NCI-H524 treated with DMSO at 0.1 percent for 48 hours (cell line): Measurements from ENCODE around the gene USP20.

Source experiments
- DNase-seq: peaks from one replicate; lab custom pipeline; 2025; lab: John Stamatoyannopoulos, UW

Gene USP20

DNA sequence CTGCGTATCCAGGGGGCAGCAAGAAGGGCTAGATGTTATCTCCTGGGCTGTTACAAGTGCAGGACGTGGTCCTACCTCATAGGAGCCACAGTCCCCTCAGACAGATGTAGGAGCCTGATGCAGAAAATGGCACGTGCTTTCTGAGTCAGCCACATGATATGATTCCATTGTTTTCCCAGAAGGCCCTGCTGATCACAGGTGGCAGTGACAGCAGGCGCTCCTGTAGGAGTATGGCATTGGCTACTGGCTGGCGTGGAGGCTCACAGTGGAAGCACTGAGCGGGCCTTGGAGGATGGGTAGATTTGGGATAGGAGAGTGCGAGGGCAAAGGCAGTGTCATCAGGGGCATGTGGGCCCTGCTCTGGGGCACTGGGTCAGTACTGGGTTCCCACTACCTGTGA is 21.9 kb downstream of the USP20 start:
- no peak for DNase-seq

DNA sequence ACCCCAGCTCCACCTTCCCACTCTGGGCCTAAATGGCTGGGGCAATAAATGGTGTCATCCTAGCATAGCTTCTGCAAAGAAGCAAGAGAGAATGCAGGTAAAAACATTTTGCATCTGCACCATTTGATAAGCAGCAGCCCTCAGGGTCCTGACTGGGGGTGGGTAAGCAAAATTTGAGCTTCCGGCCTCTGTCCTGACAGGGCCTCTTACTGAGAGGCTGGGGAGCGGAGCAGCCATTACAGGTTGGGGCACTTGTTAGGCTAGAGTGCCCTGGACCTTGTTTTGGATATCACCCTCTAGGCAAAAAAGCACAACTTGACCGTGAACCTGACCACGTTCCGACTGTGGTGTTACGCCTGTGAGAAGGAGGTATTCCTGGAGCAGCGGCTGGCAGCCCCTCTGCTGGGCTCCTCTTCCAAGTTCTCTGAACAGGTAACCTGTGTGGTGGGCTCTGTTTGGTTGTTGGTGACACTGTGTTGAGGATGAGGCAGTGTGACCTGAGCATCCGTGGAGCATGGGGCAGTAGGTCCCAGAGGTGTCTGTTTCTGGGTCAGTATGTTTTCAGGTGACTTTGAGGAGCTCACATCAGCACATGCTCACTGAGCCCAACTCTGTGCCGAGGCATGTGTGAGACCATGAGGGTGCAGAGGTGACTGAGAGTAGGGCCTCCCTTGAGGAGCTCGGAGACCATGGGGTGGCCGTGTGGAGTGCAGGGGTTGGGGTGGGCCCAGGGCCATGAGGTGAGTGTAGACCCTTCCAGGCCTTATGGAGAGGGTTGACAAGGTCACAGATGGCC is 23.1 kb downstream of the USP20 start:
- no peak for DNase-seq

DNA sequence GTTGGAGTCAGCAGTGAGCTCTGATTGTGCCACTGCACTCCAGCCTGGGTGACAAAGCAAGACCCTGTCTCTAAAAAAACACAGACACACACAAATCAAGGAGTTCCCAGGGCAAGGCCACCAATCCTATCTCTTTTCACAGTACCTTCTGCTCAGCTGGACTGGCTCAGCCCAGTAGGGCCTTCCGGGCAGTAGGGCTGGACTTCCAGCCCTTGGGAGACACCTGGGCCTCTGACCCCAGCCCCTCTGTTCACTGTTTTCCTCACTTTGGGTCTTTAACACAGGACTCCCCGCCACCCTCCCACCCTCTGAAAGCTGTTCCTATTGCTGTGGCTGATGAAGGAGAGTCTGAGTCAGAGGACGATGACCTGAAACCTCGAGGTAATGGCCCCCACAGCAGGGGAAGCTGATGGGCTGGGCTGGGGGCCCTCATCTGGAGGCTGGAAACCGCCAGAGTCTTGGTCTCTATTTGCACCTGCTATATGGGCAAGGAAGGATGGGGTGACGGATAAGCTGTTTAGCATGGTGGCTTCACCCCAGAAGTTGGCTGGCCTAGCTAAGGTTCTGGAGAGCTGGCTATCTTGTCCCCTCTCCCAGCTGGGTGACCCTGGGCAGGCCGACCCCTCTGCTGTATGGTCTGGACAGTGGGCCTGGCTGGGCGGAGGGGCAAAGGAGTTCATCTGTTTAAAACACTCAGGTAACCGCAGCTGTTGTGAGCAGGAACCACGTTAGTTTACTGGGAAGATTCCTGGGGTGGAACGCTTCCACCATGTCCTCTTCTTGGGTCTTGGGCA is 25.6 kb downstream of the USP20 start:
- no peak for DNase-seq

DNA sequence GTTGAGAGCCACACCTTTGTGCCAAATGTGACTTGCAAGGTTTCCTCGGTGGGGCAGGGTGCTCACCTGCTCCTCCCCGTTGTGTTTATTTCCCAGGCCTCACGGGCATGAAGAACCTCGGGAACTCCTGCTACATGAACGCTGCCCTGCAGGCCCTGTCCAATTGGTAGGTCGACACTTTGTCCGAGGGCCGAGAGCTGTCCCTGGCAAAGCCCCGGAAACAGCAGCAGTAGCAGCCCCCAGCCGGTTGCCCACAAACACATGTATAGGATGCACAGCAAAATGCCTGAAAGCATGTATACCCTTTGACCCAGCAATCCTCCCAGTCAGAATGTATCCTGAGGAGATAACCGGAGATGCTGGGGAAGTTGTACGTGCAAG is 26.2 kb downstream of the USP20 start:
- no peak for DNase-seq

- no peak for DNase-seq
Measured at GRCh38 chr9:129863059-129863690, 27.9 kb downstream of the USP20 start.

GRCh38 chr9:129864991-129865647 is 29.9 kb downstream of the USP20 start:
- DNase-seq: no peak

DNA sequence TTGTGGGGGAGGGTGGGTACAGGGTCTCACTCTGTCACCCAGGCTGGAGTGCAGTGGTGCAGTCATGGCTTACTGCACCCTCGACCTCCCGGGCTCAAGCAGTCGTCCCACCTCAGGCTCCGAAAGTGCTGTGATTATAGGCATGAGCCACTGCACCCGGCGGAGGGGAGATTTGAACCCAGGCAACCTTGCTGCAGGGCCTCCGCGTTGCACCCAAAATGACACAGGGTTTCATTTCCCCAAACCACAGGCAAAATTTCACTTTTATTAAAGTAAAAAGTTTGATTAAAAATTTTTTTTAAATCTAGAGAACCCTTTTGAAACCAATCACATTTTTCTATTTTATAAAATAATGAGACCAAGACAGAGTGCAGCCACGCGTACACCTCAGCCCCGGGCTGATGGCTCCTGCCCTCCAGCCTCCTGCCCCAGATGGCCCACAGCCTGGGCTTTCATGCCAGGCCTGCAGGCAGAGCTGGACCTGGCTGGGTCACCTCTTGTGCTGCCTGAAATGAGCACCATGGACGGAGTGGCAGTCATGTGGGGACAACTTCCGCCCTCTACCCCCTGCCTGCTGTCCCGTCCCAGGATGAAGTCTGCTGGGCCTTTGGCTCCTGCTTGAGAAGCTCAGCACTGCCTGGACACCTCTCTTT is 30.5 kb downstream of the USP20 start:
- no peak for DNase-seq

GRCh38 chr9:129866394-129867135 is 31.3 kb downstream of the USP20 start:
- DNase-seq: no peak

GRCh38 chr9:129867136-129868022 is 32.1 kb downstream of the USP20 start:
- DNase-seq: no peak

DNA sequence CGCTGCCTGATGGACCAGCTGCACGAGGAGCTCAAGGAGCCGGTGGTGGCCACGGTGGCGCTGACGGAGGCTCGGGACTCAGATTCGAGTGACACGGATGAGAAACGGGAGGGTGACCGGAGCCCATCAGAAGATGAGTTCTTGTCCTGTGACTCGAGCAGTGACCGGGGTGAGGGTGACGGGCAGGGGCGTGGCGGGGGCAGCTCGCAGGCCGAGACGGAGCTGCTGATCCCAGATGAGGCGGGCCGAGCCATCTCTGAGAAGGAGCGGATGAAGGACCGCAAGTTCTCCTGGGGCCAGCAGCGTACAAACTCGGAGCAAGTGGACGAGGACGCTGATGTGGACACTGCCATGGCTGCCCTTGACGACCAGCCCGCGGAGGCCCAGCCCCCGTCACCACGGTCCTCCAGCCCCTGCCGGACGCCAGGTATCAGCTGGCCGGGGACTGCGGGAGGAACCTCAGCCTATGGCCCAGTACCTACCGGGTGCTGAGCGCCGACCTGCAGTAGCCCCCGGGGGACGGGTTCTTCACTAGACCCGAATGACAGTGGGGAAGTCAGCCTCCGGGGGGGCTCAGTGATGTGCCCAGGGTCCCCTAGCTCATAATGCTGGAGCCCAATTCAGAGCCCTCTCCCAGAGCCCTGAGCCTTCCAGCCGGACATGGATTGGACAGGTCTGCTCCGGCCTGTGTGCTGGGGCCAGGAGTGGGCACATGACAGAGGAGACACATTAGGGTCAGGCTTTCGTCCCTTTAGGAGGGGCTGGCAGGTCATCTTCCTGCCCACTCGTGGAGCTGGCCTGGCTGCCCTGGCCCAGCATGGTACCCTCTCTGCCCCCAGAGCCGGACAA is 33.0 kb downstream of the USP20 start:
- DNase-seq: no peak

- DNase-seq: no peak
Measured at GRCh38 chr9:129868872-129869486, 33.7 kb downstream of the USP20 start.

GRCh38 chr9:129869585-129870501 is 34.6 kb downstream of the USP20 start:
- DNase-seq: no peak

DNA sequence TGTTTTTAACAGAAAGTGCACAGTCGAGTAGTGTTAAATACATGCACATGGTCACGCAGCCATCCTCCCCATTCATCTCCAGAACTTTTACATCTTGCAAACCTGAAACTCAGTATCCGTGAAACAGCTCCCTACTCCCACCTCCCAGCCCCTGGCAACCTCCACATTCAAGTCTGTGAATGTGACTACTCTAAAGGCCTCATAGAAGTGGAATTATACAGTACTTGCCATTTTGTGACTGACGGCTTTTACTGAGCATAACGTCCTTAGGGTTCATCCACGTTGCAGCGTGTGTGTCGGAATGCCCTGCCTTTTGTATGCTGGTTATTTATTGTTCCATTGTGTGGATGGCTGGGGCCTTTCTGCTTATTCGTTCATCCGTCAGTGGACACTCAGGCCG is 35.8 kb downstream of the USP20 start:
- DNase-seq: no peak

DNA sequence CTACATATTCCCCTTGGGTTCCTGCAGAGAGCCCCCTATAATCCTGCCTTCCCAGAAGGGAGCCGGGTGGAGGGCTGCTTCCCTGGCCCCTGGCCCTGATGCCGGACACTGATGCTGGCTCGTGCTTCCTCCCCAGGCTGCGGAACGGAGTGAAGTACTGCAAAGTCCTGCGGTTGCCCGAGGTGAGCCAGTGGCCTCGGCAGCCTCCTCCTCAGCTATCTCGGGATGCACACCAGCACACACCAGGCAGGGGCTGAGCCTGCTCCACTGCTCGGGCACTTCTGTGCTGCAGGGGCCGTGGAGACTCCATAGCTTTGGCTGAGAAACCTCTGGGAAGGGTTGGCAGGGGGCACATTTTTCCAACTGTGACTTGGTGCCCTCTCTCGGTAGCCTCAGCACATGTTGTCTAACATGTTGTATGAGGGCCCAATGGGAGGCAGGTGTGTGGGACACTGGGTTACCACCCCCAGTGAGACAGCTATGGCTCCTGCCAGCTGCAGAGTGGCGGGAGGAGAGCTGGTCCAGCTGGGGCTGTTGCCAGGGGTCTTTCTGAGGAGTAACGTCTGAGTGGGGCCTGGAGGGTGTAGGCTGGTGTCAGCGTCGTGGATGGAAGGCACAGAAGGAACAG is 38.4 kb downstream of the USP20 start:
- DNase-seq: no peak

- no peak for DNase-seq
Measured at GRCh38 chr9:129874261-129875101, 39.2 kb downstream of the USP20 start.

DNA sequence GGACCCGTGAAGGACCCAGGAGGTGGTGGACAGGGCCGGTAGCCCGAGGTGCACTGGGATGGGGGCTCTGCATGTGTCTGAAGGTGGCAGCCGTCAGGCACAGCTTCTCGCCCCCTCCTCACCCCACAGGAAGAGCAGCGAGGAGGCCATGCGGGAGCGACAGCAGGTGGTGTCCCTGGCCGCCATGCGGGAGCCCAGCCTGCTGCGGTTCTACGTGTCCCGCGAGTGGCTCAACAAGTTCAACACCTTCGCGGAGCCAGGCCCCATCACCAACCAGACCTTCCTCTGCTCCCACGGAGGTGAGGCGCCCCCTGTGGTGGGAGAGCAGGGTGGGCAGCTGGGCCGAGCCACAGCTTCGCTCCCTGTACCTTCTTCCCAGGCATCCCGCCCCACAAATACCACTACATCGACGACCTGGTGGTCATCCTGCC is 39.9 kb downstream of the USP20 start:
- no peak for DNase-seq
